Fibroblast of mammary gland (primary cell): ENCODE results near the gene ARID4B.

Experiments
- DNase-seq: peaks from one replicate; pipeline ENCODE4 v3.0.0-alpha.2; 2010; ENCODE audit warnings: low read depth
- H3K4me3 ChIP-seq: 2 replicates; pipeline ENCODE4 v1.5.1; 2011; ENCODE audit warnings: low read depth, mild to moderate bottlenecking, low read length, moderate library complexity; ENCODE audit not compliant: control insufficient read depth
- CTCF ChIP-seq: conservative IDR thresholded peaks from 2 replicates; pipeline ENCODE4 v1.5.1; 2011; ENCODE audit warnings: low read depth, low read length, inconsistent platforms; ENCODE audit not compliant: control insufficient read depth, insufficient read depth

The ARID4B gene

GRCh38 chr1:235329139-235329902, 1.3 kb upstream of the ARID4B start:
- H3K4me3 ChIP-seq, result peak overlapping the region; percentile 86
- TF ChIP-seq CTCF, result no peak
- peak; percentile 56 for DNase-seq

- peak; percentile 100 for DNase-seq
- TF ChIP-seq CTCF, result peak; percentile 12
- peak within 1 kb of the TSS; percentile 87 for H3K4me3 ChIP-seq
Observed at GRCh38 chr1:235328271-235329138, 526 bp upstream of the ARID4B start, which contains the start of gene GGPS1. Gene GGPS1, plus strand, starts transcription at chr1:235328570. Its CDS starts 6,695 bp downstream, at chr1:235335265.

- no peak for DNase-seq
- TF ChIP-seq CTCF, result no peak
- H3K4me3 ChIP-seq, result peak overlapping the region; percentile 87
Observed at GRCh38 chr1:235326719-235327558, 1.0 kb downstream of the ARID4B start.

GRCh38 chr1:235325854-235326253, 2.1 kb downstream of the ARID4B start:
- DNase-seq, result no peak
- peak overlapping the region; percentile 87 for H3K4me3 ChIP-seq
- TF ChIP-seq CTCF, result no peak

GRCh38 chr1:235325139-235325538, 2.8 kb downstream of the ARID4B start:
- TF ChIP-seq CTCF, result no peak
- H3K4me3 ChIP-seq, result peak overlapping the region; percentile 25
- no peak for DNase-seq

- DNase-seq, result no peak
- no peak for TF ChIP-seq CTCF
- no peak overlapping the region for H3K4me3 ChIP-seq
Observed at GRCh38 chr1:235324296-235324695, 3.7 kb downstream of the ARID4B start.
